ENCODE data around the gene NOL11. TPM values are rescaled to one million over a fixed set of nuclear protein-coding genes. Genes with fewer than 3 reads are reported as not detected.

Gene NOL11
- total RNA-seq, 1 donor = 29.0 TPM

DNA sequence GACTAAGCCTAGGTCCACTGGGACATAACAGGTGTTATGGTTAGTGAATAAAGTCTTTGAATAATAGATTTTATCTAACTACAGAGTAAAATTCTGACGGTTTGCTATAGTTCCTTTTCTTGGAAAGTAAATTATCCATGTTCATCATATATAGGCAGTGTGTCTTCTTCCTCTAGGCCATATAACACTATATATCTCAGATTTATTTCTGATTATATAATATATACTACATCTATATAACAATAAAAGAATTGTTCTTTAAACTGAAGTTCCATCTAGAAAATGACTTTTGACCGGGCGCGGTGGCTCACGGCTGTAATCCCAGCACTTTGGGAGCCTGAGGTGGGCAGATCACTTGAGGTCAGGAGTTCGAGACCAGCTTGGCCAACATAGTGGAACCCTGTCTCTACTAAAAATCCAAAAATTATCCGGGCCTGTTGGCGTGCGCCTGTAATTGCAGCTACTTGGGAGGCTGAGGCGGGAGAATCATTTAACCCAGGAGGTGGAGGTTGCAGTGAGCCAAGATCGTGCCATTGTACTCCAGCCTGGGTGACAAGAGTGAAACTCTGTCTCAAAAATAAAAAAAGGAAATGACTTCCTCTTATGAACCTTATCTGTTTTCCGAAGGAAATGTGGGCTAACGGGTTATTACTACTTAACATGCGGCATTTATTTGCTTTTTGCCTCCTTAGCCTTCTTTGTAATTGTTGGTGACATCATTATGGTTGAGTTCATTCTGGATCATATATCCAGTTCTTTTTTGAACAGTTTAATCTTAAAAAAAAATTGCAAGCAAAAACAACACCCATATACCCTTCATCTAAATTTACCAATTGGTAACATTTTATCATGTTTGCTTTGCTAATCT lies 29.2 kb downstream of the NOL11 start:
- DNase-seq (ENCODE audit: insufficient read length, low spot score, missing footprints) = no peak
- no peaks in the 10 kb centered on the region for H3K79me2 ChIP-seq (ENCODE audit: insufficient read depth, low read length)
- H3K27me3 ChIP-seq (ENCODE audit: insufficient read depth, low read length) = no peaks in the 10 kb centered on the region
- H3K9me3 ChIP-seq (ENCODE audit: low read depth, low read length) = no peaks in the 10 kb centered on the region
- H2AFZ ChIP-seq (ENCODE audit: low read length) = no peak overlapping the region
- H3K4me1 ChIP-seq (ENCODE audit: insufficient read depth, low read length) = no peaks in the 10 kb centered on the region
- no peak overlapping the region for H3K4me3 ChIP-seq (ENCODE audit: insufficient read depth, low read length)
- peaks cover 40% of the 10 kb centered on the region for H3K36me3 ChIP-seq (ENCODE audit: insufficient read depth, low read length)
- no peaks in the 10 kb centered on the region for H4K20me1 ChIP-seq (ENCODE audit: insufficient read depth, low read length)
- TF ChIP-seq, protein P1, sequence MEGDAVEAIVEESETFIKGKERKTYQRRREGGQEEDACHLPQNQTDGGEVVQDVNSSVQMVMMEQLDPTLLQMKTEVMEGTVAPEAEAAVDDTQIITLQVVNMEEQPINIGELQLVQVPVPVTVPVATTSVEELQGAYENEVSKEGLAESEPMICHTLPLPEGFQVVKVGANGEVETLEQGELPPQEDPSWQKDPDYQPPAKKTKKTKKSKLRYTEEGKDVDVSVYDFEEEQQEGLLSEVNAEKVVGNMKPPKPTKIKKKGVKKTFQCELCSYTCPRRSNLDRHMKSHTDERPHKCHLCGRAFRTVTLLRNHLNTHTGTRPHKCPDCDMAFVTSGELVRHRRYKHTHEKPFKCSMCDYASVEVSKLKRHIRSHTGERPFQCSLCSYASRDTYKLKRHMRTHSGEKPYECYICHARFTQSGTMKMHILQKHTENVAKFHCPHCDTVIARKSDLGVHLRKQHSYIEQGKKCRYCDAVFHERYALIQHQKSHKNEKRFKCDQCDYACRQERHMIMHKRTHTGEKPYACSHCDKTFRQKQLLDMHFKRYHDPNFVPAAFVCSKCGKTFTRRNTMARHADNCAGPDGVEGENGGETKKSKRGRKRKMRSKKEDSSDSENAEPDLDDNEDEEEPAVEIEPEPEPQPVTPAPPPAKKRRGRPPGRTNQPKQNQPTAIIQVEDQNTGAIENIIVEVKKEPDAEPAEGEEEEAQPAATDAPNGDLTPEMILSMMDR (IDR thresholded peaks at IDR 0.05; ENCODE audit: extremely low read depth, low read depth, low read length) = no peak
- H3K4me2 ChIP-seq (ENCODE audit: insufficient read depth, low read length) = no peak overlapping the region
- H3K27ac ChIP-seq (ENCODE audit: low read depth, low read length) = no peak overlapping the region

DNA sequence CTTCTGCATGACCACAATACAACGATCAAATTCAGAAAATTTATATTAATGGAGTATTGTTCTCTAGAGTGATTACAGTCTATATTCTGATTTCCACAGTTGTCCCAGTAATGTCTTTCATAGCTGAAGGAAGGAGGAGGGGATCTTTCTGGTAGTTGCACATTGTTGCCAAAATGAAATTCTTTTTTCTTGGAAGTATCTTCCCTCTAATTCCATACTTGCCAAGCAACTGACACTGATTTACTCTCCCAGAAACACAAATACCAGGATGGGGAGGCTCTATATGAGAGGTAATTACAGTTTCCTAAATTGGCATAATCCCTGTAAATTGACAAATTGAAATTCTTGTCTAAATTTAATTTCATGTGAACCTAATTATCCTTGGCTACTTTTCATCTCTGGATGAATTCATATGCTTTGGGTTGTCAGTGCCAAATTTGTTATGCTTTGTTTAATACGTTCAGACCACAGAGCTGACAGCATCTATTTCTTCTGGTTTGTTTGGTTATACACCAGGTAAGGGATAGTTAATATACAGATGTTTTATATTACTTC lies 30.0 kb downstream of the NOL11 start:
- TF ChIP-seq, protein P1 (IDR thresholded peaks at IDR 0.05; ENCODE audit: extremely low read depth, low read depth, low read length) = no peak
- H3K9me3 ChIP-seq (ENCODE audit: low read depth, low read length) = no peaks in the 10 kb centered on the region
- no peak overlapping the region for H3K4me2 ChIP-seq (ENCODE audit: insufficient read depth, low read length)
- H4K20me1 ChIP-seq (ENCODE audit: insufficient read depth, low read length) = no peaks in the 10 kb centered on the region
- no peaks in the 10 kb centered on the region for H3K4me1 ChIP-seq (ENCODE audit: insufficient read depth, low read length)
- no peak overlapping the region for H3K27ac ChIP-seq (ENCODE audit: low read depth, low read length)
- peaks cover 40% of the 10 kb centered on the region for H3K36me3 ChIP-seq (ENCODE audit: insufficient read depth, low read length)
- H2AFZ ChIP-seq (ENCODE audit: low read length) = no peak overlapping the region
- no peaks in the 10 kb centered on the region for H3K27me3 ChIP-seq (ENCODE audit: insufficient read depth, low read length)
- DNase-seq (ENCODE audit: insufficient read length, low spot score, missing footprints) = no peak
- H3K4me3 ChIP-seq (ENCODE audit: insufficient read depth, low read length) = no peak overlapping the region
- H3K79me2 ChIP-seq (ENCODE audit: insufficient read depth, low read length) = no peaks in the 10 kb centered on the region

DNA sequence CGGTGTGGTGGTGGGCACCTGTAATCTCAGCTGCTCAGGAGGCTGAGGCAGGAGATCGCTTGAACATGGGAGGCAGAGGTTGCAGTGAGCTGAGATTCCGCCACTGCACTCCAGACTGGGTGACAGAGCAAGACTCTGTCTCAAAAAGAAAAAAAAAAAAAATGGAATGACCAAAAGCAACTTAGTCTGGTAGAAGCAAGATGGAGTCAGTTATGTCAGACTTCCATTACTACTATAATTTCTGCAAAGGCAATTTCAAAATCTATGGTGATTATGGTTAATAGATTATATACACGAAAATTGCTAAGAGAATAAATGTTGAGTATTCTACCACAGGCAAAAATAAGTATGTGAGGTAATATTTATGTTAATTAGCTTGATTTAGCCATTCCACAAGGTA lies 32.3 kb downstream of the NOL11 start:
- TF ChIP-seq, protein P1 (IDR thresholded peaks at IDR 0.05; ENCODE audit: extremely low read depth, low read depth, low read length) = no peak
- Histone ChIP-seq H4K20me1 (ENCODE audit: insufficient read depth, low read length) (no peaks in the 10 kb centered on the region), H2AFZ (ENCODE audit: low read length) (no peak overlapping the region), H3K27me3 (ENCODE audit: insufficient read depth, low read length) (no peaks in the 10 kb centered on the region), H3K4me1 (ENCODE audit: insufficient read depth, low read length) (peaks cover 1% of the 10 kb centered on the region), H3K4me3 (ENCODE audit: insufficient read depth, low read length) (no peak overlapping the region), H3K4me2 (ENCODE audit: insufficient read depth, low read length) (no peak overlapping the region), H3K9me3 (ENCODE audit: low read depth, low read length) (no peaks in the 10 kb centered on the region), H3K27ac (ENCODE audit: low read depth, low read length) (no peak overlapping the region), H3K79me2 (ENCODE audit: insufficient read depth, low read length) (no peaks in the 10 kb centered on the region), H3K36me3 (ENCODE audit: insufficient read depth, low read length) (peaks cover 23% of the 10 kb centered on the region)
- no peak for DNase-seq (ENCODE audit: insufficient read length, low spot score, missing footprints)

All from osteoblast (primary cell).